Pancreas (tissue), 10 donors: Measurements from ENCODE around the gene FIBCD1. TPM values are rescaled to one million over a fixed set of nuclear protein-coding genes. Genes with fewer than 3 reads are reported as not detected.

Experiments used
- ATAC-seq, 4 donors: fragments of 200-7000 bp; cut with Tn5 transposase; one replicate each; pipeline versions ENCODE4 v1.8.0 to v1.9.1; 2020; ENCODE audit warnings: mild to moderate bottlenecking in 4 of 4, moderate library complexity in 4 of 4
- DNase-seq, 6 donors: peaks; one replicate each; pipeline ENCODE4 v3.0.0-alpha.2; 2020
- FAIRE-seq: peaks from 2 replicates; lab custom pipeline; 2012; peaks lifted over from hg19 to GRCh38; lab: Jason Lieb, UNC
- H3K27ac ChIP-seq, 4 donors: fragments of 200-600 bp; sonication (generic); 1 replicate in 3 of 4; 2 replicates in 1 of 4; pipeline versions ENCODE4 v1.5.0 to v1.8.0; 2020
- H3K27me3 ChIP-seq, 4 donors: fragments of 200-600 bp; one replicate each; pipeline ENCODE4 v1.8.0; 2021
- H3K36me3 ChIP-seq, 3 donors: fragments of 200-600 bp; sonication (generic) in 1 of 3; one replicate each; pipeline versions ENCODE4 v1.5.0 to v1.8.0; 2020 to 2021
- H3K4me1 ChIP-seq, 3 donors: fragments of 200-600 bp; one replicate each; pipeline ENCODE4 v1.8.0; 2021
- H3K4me3 ChIP-seq, 4 donors: fragments of 200-600 bp; sonication (generic) in 2 of 4; one replicate each; pipeline versions ENCODE4 v1.5.0 to v1.8.0; 2020 to 2021
- H3K9me3 ChIP-seq, 4 donors: fragments of 200-600 bp; one replicate each; pipeline ENCODE4 v1.8.0; 2021
- CTCF ChIP-seq, 4 donors: fragments of 200-600 bp; sonication (generic) in 3 of 4; IDR thresholded peaks; one replicate each; pipeline versions ENCODE4 v1.5.0 to v1.8.0; 2021; ENCODE audit warnings: antibody characterized with exemption in 4 of 4
- WGBS, 2 donors: extraction: QIAGEN DNeasy Blood & Tissue Kit; methylation state at CpG; one replicate each; pipeline ENCODE4 v1.1.7; 2013; 5-methylcytosine and 5-hydroxymethylcytosine counted together
- intact Hi-C, 3 donors: fragments of 100-400 bp; cut with DNase I; formaldehyde crosslinking; loops; one replicate each; pipeline versions ENCODE4 v1.11.1 to v1.14.2; 2022
- polyA plus RNA-seq, 2 donors: library from polyadenylated mRNA; stranded (reverse); fragments of 200-250 nt; gene quantifications; one replicate each; pipeline ENCODE4 v1.2.3, GENCODE V29; 2013
- total RNA-seq, 6 donors: library from RNA; stranded (reverse); fragmentation: NEBNext Ultra II Directional in 4 of 6; extraction: Animal tissue kit (Norgen Biotek cat#: 25700) in 4 of 6; gene quantifications; one replicate each; pipeline versions ENCODE4 v1.2.1 to v1.2.4, GENCODE V29; 2021 to 2023
- donor health status: healthy with polysubstance abuse.
- donor health status: DM: no; HTN: no; CAD: no; lungs with moderate emphysema.
- donor health status: DM: no; HTN: no; CAD: no.
- donor health status: control.
- donor health status: control.
- donor health status: Bipolar disorder and iron deficiency.
- donor health status: DM: yes; HTN: yes; CAD: no.
- donor health status: DM: no; HTN: no; CAD: no.
- donor health status: DM: no; HTN: no; CAD: no.
- donor health status: DM: yes; HTN: yes; CAD: no.

Gene FIBCD1
- total and polyA plus RNA-seq, 8 donors: 0.47 TPM; not detected in 7

- Histone ChIP-seq H3K9me3 (no peaks in the 10 kb centered on the region), H3K27ac (no peak overlapping the region), H3K4me1 (no peaks in the 10 kb centered on the region), H3K36me3 (no peaks in the 10 kb centered on the region), H3K27me3 (no peaks in the 10 kb centered on the region), H3K4me3 (no peak overlapping the region)
- DNase-seq: no peak
- intact Hi-C loops: no loop called here
- ATAC-seq: no peak
- FAIRE-seq: no peak
- TF ChIP-seq CTCF (IDR thresholded peaks at IDR 0.05): no peak
- WGBS, 2 donors: 39% methylated on average over 22 to 24 of the region's 24 CpGs
Observed at GRCh38 chr9:130986356-130986965, 47.4 kb upstream of the FIBCD1 start.

- H3K36me3 ChIP-seq: no peaks in the 10 kb centered on the region
- DNase-seq (no peak), FAIRE-seq (no peak), ATAC-seq (no peak)
- TF ChIP-seq CTCF (IDR thresholded peaks at IDR 0.05): no peak
- intact Hi-C loops: no loop called here
- H3K4me3 ChIP-seq: no peak overlapping the region
- H3K27ac ChIP-seq: no peak overlapping the region
- no peaks in the 10 kb centered on the region for H3K27me3 ChIP-seq
- H3K4me1 ChIP-seq: no peaks in the 10 kb centered on the region
- H3K9me3 ChIP-seq: no peaks in the 10 kb centered on the region
- 63 to 69% methylated on average over 5 of the region's 5 CpGs for WGBS, 2 donors
Observed at GRCh38 chr9:130985606-130986162, 46.6 kb upstream of the FIBCD1 start.

- FAIRE-seq (no peak), DNase-seq (no peak)
- H3K27me3 ChIP-seq: no peaks in the 10 kb centered on the region
Observed at GRCh38 chr9:130985029-130985428, 46.0 kb upstream of the FIBCD1 start.

GRCh38 chr9:130984521-130984920 lies 45.5 kb upstream of the FIBCD1 start:
- DNase-seq (no peak), FAIRE-seq (no peak), ATAC-seq (no peak)
- H3K4me1 ChIP-seq: no peaks in the 10 kb centered on the region
- H3K27ac ChIP-seq: no peak overlapping the region
- no peaks in the 10 kb centered on the region for H3K36me3 ChIP-seq
- intact Hi-C loops: no loop called here
- no peak overlapping the region for H3K4me3 ChIP-seq
- no peak for TF ChIP-seq CTCF (IDR thresholded peaks at IDR 0.05)
- WGBS, 2 donors: 69 to 70% methylated on average over 8 of the region's 8 CpGs
- no peaks in the 10 kb centered on the region for H3K27me3 ChIP-seq
- no peaks in the 10 kb centered on the region for H3K9me3 ChIP-seq

More at GRCh38 chr9:130985029-130985428, 46.0 kb upstream of the FIBCD1 start:
- intact Hi-C loops: no loop called here
- no peaks in the 10 kb centered on the region for H3K9me3 ChIP-seq
- ATAC-seq: no peak
- no peak overlapping the region for H3K27ac ChIP-seq
- no peaks in the 10 kb centered on the region for H3K4me1 ChIP-seq
- H3K36me3 ChIP-seq: no peaks in the 10 kb centered on the region
- no peak for TF ChIP-seq CTCF (IDR thresholded peaks at IDR 0.05)
- WGBS, 2 donors: 74 to 84% methylated on average over 6 of the region's 6 CpGs
- H3K4me3 ChIP-seq: no peak overlapping the region

- H3K4me1 ChIP-seq: no peaks in the 10 kb centered on the region
- no peaks in the 10 kb centered on the region for H3K36me3 ChIP-seq
- no peak for DNase-seq
- no peaks in the 10 kb centered on the region for H3K27me3 ChIP-seq
- intact Hi-C loops: no loop called here
- 75 to 76% methylated on average over 11 of the region's 11 CpGs for WGBS, 2 donors
- ATAC-seq: no peak
- FAIRE-seq: no peak
- no peaks in the 10 kb centered on the region for H3K9me3 ChIP-seq
- H3K27ac ChIP-seq: no peak overlapping the region
- no peak overlapping the region for H3K4me3 ChIP-seq
- no peak for TF ChIP-seq CTCF (IDR thresholded peaks at IDR 0.05)
Observed at GRCh38 chr9:130983970-130984369, 44.9 kb upstream of the FIBCD1 start.
